DMS114 treated with DMSO at 0.1 percent for 48 hours (cell line): ENCODE data around the gene RELA.
A peak's percentile ranks its signal among the peaks of the same experiment; 100 is the strongest.
"Not testable (repeated sequence)": the region's sequence is repeated elsewhere in the genome, so short reads cannot be mapped to it uniquely, and the experiment has no call there.

Experiments used
- DNase-seq: peaks from one replicate; lab custom pipeline; 2025; ENCODE audit not compliant: unreplicated experiment; lab: John Stamatoyannopoulos, UW

Gene RELA

GRCh38 chr11:65662799-65663638 lies at the start of gene RELA:
TSS of gene RELA (minus strand) at chr11:65662916. CDS start at chr11:65662832, 84 bp downstream.
- DNase-seq, result peak; percentile 81

- peak; percentile 97 for DNase-seq
Observed at GRCh38 chr11:65711785-65712632, 49.3 kb upstream of the RELA start, which contains the start of gene KAT5. TSS of gene KAT5 (plus strand) at chr11:65712252. CDS start at chr11:65712268, 16 bp downstream.

- no peak for DNase-seq
Observed at GRCh38 chr11:65710421-65710820, 47.7 kb upstream of the RELA start.

- no peak for DNase-seq
Observed at GRCh38 chr11:65709661-65710060, 46.9 kb upstream of the RELA start.

- DNase-seq, result no peak
Observed at GRCh38 chr11:65708451-65708850, 45.7 kb upstream of the RELA start.

GRCh38 chr11:65707002-65707401 lies 44.3 kb upstream of the RELA start:
- not testable (repeated sequence) for DNase-seq

- DNase-seq, result not testable (repeated sequence)
Observed at GRCh38 chr11:65706303-65706763, 43.6 kb upstream of the RELA start.

- DNase-seq, result no peak
Observed at GRCh38 chr11:65703846-65704245, 41.1 kb upstream of the RELA start.

GRCh38 chr11:65701686-65702085 lies 39.0 kb upstream of the RELA start:
- no peak for DNase-seq

- DNase-seq, result no peak
Observed at GRCh38 chr11:65700399-65700798, 37.7 kb upstream of the RELA start.

- DNase-seq, result no peak
Observed at GRCh38 chr11:65699306-65699705, 36.6 kb upstream of the RELA start.

GRCh38 chr11:65698205-65698604 lies 35.5 kb upstream of the RELA start:
- no peak for DNase-seq

GRCh38 chr11:65696802-65697552 lies 34.3 kb upstream of the RELA start:
- DNase-seq, result no peak

- DNase-seq, result no peak
Observed at GRCh38 chr11:65695459-65696241, 32.9 kb upstream of the RELA start.

- no peak for DNase-seq
Observed at GRCh38 chr11:65692367-65692766, 29.7 kb upstream of the RELA start.

- not testable (repeated sequence) for DNase-seq
Observed at GRCh38 chr11:65691847-65692246, 29.1 kb upstream of the RELA start.

GRCh38 chr11:65685981-65686380 lies 23.3 kb upstream of the RELA start:
- DNase-seq, result no peak

- DNase-seq, result not testable (repeated sequence)
Observed at GRCh38 chr11:65683480-65683879, 20.8 kb upstream of the RELA start.

GRCh38 chr11:65680192-65680743 lies 17.6 kb upstream of the RELA start:
- no peak for DNase-seq

- no peak for DNase-seq
Observed at GRCh38 chr11:65672982-65673381, 10.3 kb upstream of the RELA start.
